H1 (cell line): ENCODE results near the gene CAV1. TPM values are rescaled to one million over a fixed set of nuclear protein-coding genes. Genes with fewer than 3 reads are reported as not detected.
A peak's percentile ranks its signal among the peaks of the same experiment; 100 is the strongest.

ENCODE experiments used
- NANOG ChIP-seq: IDR thresholded peaks from 2 replicates; pipeline ENCODE4 v1.6.1; 2011; ENCODE audit warnings: low read length, low read depth, mild to moderate bottlenecking, inconsistent platforms; ENCODE audit not compliant: insufficient read depth, poor library complexity, severe bottlenecking
- RAD21 ChIP-seq, 2 experiments: IDR thresholded peaks in 1 of 2; conservative IDR thresholded peaks in 1 of 2; 2 replicates each; pipeline ENCODE4 v1.6.1; 2011; ENCODE audit warnings: low read depth in 2 of 2, low read length in 2 of 2, improper control_type of control experiment in 1 of 2, inconsistent platforms in 1 of 2, mild to moderate bottlenecking in 1 of 2, moderate library complexity in 1 of 2
- SAP30 ChIP-seq: fragments of 300-600 bp; sonication (generic); IDR thresholded peaks from 2 replicates; pipeline ENCODE4 v1.7.1; 2012; ENCODE audit warnings: low read length, moderate library complexity, mild to moderate bottlenecking, inconsistent platforms; ENCODE audit not compliant: insufficient read depth, insufficient replicate concordance
- SRF ChIP-seq: IDR thresholded peaks from 2 replicates; pipeline ENCODE4 v1.6.1; 2011; ENCODE audit warnings: mild to moderate bottlenecking, low read depth, low read length, moderate library complexity
- TBP ChIP-seq: IDR thresholded peaks from 2 replicates; pipeline ENCODE4 v1.6.1; 2011; ENCODE audit warnings: low read depth, low read length, improper control_type of control experiment
- polyA plus RNA-seq, 7 experiments: library from polyadenylated mRNA; depleted of rRNA in 3 of 7; stranded (reverse) in 5 of 7; unstranded in 2 of 7; fragments of >200 nt in 5 of 7; fragments of 200-250 nt in 2 of 7; gene quantifications; 1 replicate in 5 of 7; 2 replicates in 1 of 7; 4 replicates in 1 of 7; pipeline versions ENCODE4 v1.2.1 to v1.2.3, GENCODE V29; 2011 to 2013; ENCODE audit warnings: missing spikeins in 2 of 7, mixed read lengths in 2 of 7
- total RNA-seq: library from RNA; stranded (reverse); fragmentation: NEBNext Ultra II Directional; extraction: Animal tissue kit (Norgen Biotek cat#: 25700); gene quantifications from 2 replicates; pipeline ENCODE4 v1.2.1, GENCODE V29; 2021

CAV1 gene
- total and polyA plus RNA-seq, 2 of the 8 experiments (the other 6 are each of a cell fraction or from before 2014, with no cell fraction given), result 16.3 to 21.8 TPM

- TF ChIP-seq RAD21 (IDR thresholded peaks at IDR 0.05 in 1 of 2, conservative IDR thresholded peaks at IDR 0.05 in 1 of 2; ENCODE audit: low read depth in 2 of 2, low read length in 2 of 2) (peak; percentile 2 to 21; a peak in 2 of 4 replicates), TBP (no peak), NANOG (peak; percentile 22), SAP30 (peak; percentile 67), SRF (no peak)
- TF ChIP-seq, all 59 proteins: peak for 6
Observed at GRCh38 chr7:116524609-116525297, at the start of gene CAV1 (continued).
